Erythroblast (primary cell): Measurements from ENCODE around the gene NDUFA13.
A peak's percentile ranks its signal among the peaks of the same experiment; 100 is the strongest.
"Not testable (repeated sequence)": the region's sequence is repeated elsewhere in the genome, so short reads cannot be mapped to it uniquely, and the experiment has no call there.

Experiments used
- DNase-seq, 2 experiments: peaks; one replicate each; lab custom pipeline; 2025; lab: John Stamatoyannopoulos, UW
- GATA1 ChIP-seq: IDR thresholded peaks from 2 replicates; pipeline ENCODE4 v1.6.1; 2011; ENCODE audit warnings: low read depth, mild to moderate bottlenecking, control low read depth, low read length, moderate library complexity
- POLR2A ChIP-seq: IDR thresholded peaks from 2 replicates; pipeline ENCODE4 v1.6.1; 2011; ENCODE audit warnings: mild to moderate bottlenecking, low read length

Gene NDUFA13

GRCh38 chr19:19515642-19516519 lies at the start of gene NDUFA13:
Gene NDUFA13 (plus strand): TSS chr19:19516225. CDS start chr19:19516239, 14 bp downstream.
- peak; percentile 84 for TF ChIP-seq POLR2A
- TF ChIP-seq GATA1: no peak
- DNase-seq: peak; percentile 94 to 96

DNA sequence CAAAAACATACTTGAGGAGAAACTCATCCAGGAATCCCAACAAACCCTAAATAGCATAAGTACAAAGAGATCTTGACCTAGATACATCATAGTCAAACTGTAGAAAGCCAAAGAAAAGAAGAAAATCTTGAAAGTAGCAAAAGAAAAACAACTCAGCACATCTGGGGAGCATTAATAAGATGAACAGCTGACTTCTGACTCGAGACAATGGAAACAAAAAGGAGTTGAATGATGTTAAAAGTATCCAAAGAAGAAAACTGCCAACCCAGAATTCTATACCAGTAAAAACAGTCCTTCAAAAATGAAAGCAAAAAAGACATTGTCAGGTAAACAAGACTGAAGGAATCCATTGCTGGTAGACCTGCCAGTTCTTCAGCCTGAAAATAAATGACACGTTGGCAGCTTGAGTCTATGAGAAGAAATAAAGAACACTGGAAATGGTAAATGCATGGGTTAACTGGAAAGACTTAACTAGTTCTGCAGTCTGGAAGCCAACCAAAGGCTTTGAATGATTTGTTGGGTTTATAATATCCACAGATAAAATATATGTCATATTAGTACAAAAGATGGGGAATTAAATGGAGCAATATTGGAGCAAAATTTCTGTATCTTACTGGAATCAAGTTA lies 47.5 kb upstream of the NDUFA13 start:
- TF ChIP-seq GATA1: no peak
- no peak for TF ChIP-seq POLR2A
- DNase-seq: peak in 1 of 2 experiments; percentile 42

DNA sequence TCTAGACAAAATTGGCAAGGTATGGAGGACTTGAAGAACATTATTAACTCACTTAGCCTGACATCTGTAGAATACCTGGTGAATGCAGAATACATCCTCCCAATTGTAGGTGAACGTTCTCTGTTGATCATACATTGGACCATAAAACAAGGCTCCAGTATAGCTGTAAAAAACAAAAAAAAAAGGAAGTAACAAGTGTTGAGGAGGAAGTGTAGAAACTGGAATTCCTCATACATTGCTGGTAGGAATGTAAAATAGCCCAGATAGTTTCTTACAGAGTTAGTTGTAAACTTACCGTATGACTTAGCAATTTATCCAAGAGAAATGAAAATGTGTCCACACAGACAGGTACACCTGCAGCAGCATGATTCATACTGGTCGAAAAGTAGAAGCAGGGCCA lies 45.4 kb upstream of the NDUFA13 start:
- no peak for TF ChIP-seq POLR2A
- no peak for TF ChIP-seq GATA1
- DNase-seq: no peak

DNA sequence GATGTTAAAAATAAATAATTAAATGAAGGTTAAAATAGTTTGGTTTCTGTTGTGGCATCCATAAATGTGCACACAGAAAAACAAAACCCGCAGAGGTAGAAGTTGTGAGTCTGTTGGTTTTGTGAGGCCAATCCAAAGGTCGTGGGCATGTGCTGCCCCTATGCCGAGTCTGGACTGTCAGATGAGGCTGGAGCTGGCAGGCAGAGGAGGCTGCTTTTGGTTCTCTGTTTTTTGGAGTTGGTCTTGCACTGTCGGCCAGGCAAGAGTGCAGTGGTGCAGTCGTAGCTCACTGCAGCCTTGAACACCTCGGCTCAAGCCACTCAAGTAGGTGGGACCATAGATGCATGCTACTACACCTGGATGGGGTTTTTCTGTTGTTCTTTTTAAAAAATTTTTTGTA lies 44.3 kb upstream of the NDUFA13 start:
- DNase-seq: no peak
- TF ChIP-seq POLR2A (no peak), GATA1 (no peak)

DNA sequence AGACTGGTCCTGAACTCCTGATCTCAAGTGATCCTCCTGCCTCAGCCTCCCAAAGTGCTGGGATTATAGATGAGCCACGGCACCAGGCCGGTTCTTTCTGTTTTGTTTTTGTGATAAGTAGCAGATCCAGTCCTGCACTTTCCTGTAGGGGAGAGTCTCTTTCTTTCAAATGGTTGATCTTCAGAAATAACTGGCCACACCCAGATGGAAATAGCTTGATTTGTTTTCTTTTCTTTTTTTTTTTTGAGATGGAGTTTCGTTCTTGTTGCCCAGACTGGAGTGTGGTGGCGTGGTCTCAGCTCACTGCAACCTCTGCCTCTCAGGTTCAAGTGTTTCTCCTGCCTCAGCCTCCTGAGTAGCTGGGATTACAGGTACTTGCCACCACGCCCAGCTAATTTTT lies 43.9 kb upstream of the NDUFA13 start:
- DNase-seq: not testable (repeated sequence)

DNA sequence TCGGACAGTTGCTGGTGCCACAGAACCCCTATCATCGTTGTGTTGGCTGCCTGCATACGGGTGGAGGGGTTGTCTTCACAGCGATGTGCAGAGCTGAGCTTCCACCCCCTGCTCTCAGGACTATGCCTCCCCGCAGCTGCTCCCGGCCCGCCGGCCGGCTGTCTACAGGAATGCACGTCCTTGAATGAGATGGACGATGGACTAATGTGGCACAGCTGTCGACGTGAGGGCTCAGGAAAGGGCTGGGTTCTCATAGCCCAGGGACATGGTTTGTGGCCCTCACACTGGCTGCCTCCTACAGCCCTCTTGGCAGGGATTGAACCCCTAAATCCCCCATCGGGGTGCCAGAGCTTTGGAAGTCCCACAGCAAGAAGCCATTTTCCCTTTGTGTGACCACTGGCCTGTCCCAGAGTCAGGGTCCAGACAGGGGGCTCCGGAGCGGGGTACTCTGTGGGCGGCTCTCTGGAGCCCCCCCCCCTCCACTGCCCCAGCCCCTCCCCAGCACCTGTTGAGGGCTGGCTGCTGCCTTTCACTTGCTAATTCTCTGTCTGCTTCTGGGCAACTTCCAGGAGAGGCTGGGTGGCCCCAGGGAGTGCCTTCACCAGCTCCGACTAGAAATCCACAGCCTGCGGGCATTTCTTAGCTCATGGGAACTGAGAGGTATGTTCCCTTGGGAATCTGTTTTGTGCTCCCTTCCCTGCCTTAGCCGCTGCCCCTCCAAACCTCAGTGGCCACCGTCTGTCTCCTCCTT lies 40.8 kb upstream of the NDUFA13 start:
- no peak for TF ChIP-seq POLR2A
- TF ChIP-seq GATA1: no peak
- DNase-seq: no peak

DNA sequence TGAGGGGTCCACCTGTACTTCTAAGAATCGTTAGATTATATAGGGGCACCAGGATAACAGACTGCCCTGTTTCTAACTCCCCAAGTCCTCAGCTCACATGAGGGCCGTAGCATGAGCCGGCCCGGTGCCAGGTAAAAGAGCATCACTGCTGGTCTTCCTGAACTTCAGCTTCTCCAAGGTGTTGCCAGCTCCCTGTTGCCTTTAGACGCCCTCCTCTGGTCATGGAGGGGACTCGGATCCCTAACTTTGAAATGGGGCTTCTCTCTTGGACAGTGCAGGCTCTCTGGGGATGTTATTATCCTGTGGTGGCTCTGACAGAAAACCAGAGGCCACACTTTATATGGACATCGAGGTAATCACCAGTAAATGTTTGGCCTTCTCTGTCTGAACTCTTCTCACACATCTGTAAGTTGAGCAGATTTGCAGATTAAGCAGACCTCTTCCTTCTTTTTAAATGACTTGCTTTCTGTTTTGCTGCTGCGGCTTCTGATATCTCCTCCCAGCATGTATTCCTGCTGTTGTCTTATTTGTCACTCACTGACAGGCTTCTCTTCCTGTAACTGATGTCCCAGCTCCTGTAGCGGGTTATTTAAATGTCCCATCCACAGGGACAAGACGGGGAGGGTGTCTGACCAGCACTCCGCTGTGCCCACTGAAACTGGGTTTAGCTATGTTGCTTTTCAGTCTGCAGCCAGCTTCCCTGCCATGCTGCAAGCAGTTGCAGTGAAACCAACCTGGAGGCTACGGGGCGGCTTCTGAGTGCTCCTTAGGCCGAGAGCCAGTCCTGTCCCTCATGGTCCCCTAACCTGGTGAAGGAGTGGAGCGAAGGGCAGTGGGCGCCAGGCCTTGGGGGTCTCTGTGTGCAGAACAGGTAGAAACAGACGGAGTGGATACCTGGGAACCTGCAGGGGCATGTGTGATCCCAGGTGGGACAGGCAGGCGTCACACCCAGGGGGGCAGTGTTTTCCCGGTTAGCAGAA lies 39.9 kb upstream of the NDUFA13 start:
- DNase-seq: peak in 1 of 2 experiments; percentile 57

DNA sequence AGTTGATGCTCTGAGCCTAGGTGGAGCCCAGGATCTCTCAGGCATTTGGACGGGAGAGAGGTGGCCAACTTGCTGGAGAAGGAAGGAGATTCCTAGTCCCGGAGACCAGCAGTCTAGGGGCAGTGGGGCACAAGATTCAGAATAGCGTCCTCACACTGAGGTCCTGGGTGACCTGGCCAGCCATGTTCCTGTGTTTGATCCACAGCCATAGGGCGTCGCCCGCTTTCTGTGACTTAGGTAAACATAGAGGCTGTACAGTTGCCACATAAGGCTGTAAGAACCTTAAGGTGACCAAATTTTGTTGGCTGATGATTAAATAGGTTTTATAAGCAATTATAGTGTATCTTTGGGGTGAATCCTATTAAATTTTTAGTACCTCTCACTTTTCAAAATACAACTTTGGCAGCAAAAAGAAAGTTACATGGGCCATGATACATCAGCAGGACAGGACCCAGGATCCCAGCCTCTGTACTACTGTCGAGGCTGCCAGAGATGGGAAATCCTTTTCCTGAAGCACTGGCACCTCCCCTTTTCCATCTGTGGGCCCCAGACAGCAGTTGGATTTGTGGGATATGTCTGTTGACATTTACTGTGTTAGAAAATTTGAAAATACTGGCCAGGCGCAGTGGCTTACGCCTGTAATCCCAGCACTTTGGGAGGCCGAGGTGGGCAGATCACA lies 38.2 kb upstream of the NDUFA13 start:
- TF ChIP-seq POLR2A (no peak), GATA1 (no peak)
- DNase-seq: peak in 1 of 2 experiments; percentile 72

More for the DNA sequence above, 39.9 kb upstream of the NDUFA13 start:
- TF ChIP-seq POLR2A (no peak), GATA1 (no peak)

- no peak for TF ChIP-seq POLR2A
- no peak for TF ChIP-seq GATA1
- DNase-seq: no peak
Measured at GRCh38 chr19:19480688-19481087, 35.3 kb upstream of the NDUFA13 start.

- TF ChIP-seq GATA1 (no peak), POLR2A (no peak)
Measured at GRCh38 chr19:19482809-19483596, 33.0 kb upstream of the NDUFA13 start.

GRCh38 chr19:19485161-19485997 lies 30.6 kb upstream of the NDUFA13 start:
- TF ChIP-seq GATA1 (no peak), POLR2A (no peak)
- DNase-seq: no peak

More at GRCh38 chr19:19482809-19483596, 33.0 kb upstream of the NDUFA13 start:
- no peak for DNase-seq

GRCh38 chr19:19485998-19486290 lies 30.1 kb upstream of the NDUFA13 start:
- TF ChIP-seq POLR2A (no peak), GATA1 (no peak)

More at GRCh38 chr19:19485998-19486290, 30.1 kb upstream of the NDUFA13 start:
- DNase-seq: no peak
